Cardiac fibroblast (primary cell): ENCODE results near the gene LOXL3.

ENCODE experiments used
- DNase-seq, 2 donors: peaks; one replicate each; pipeline versions ENCODE4 v3.0.0 to v3.0.0-alpha.2; 2010; ENCODE audit warnings: low read depth in 2 of 2
- H3K4me3 ChIP-seq, 2 donors: replicated peaks in 1 of 2; 1 replicate in 1 of 2; 2 replicates in 1 of 2; pipeline ENCODE4 v1.5.1; 2011; ENCODE audit warnings: low read depth in 2 of 2, low read length in 2 of 2, mild to moderate bottlenecking in 2 of 2, moderate library complexity in 1 of 2
- CTCF ChIP-seq: IDR thresholded peaks from one replicate; pipeline ENCODE4 v1.5.1; 2011; ENCODE audit warnings: low read depth, mild to moderate bottlenecking, low read length, inconsistent platforms

Gene LOXL3

GRCh38 chr2:74505448-74506246, 48.1 kb downstream of the LOXL3 start:
- H3K4me3 ChIP-seq = peak overlapping the region; percentile 13 to 17
- DNase-seq = no peak
- TF ChIP-seq CTCF = no peak

GRCh38 chr2:74504591-74504990, 49.2 kb downstream of the LOXL3 start:
- H3K4me3 ChIP-seq = peak overlapping the region; percentile 67 to 69
- peak in 1 of 2 donors; percentile 22 for DNase-seq
- TF ChIP-seq CTCF = no peak

GRCh38 chr2:74503506-74504475, 50.0 kb downstream of the LOXL3 start:
- H3K4me3 ChIP-seq = peak overlapping the region; percentile 67 to 69
- TF ChIP-seq CTCF = no peak

GRCh38 chr2:74502720-74503505, 50.8 kb downstream of the LOXL3 start:
- DNase-seq = peak; percentile 90 to 92

More at GRCh38 chr2:74503506-74504475, 50.0 kb downstream of the LOXL3 start:
- DNase-seq = peak; percentile 38 to 56

GRCh38 chr2:74502147-74502719, 51.5 kb downstream of the LOXL3 start:
- TF ChIP-seq CTCF = no peak
- H3K4me3 ChIP-seq = peak overlapping the region; percentile 67 to 69
- DNase-seq = peak; percentile 19 to 28

More at GRCh38 chr2:74502720-74503505, 50.8 kb downstream of the LOXL3 start:
- peak; percentile 34 for TF ChIP-seq CTCF
- H3K4me3 ChIP-seq = peak overlapping the region; percentile 67 to 69
